A549 (cell line): ENCODE results near the gene ZSWIM3. TPM values are rescaled to one million over a fixed set of nuclear protein-coding genes. Genes with fewer than 3 reads are reported as not detected.

Source experiments
- ATAC-seq, 2 experiments: fragments of 200-7000 bp in 1 of 2; fragments of >200 bp in 1 of 2; cut with Nextera tagmentation in 1 of 2; cut with Tn5 transposase in 1 of 2; 3 replicates each; pipeline versions ENCODE4 v1.8.0 to v1.9.1; 2018 to 2020; ENCODE audit warnings: mild to moderate bottlenecking in 1 of 2, moderate library complexity in 1 of 2
- CTCF ChIA-PET: fragments of 300-600 bp; sonication (Branson Sonifier 250); formaldehyde crosslinking; extraction: SDS; loops from one replicate; lab custom pipeline; 2021; ENCODE audit warnings: antibody characterized with exemption, inconsistent platforms; lab: Yijun Ruan, JAX
- POLR2A ChIA-PET: fragments of 350-600 bp; formaldehyde crosslinking; extraction: SDS; loops from one replicate; lab custom pipeline; 2021; ENCODE audit warnings: antibody characterized with exemption, inconsistent platforms; lab: Yijun Ruan, JAX
- DNase-seq, 2 experiments: peaks; one replicate each; pipeline versions ENCODE4 v3.0.0 to v3.0.0-alpha.2; 2011 to 2016; ENCODE audit warnings: low read depth in 1 of 2, low spot score in 1 of 2
- FAIRE-seq: peaks from 2 replicates; lab custom pipeline; 2011; peaks lifted over from hg19 to GRCh38; lab: Jason Lieb, UNC
- H3K27ac ChIP-seq, 2 experiments: fragments of >200 bp; sonication (Bioruptor Twin); formaldehyde crosslinking; 3 replicates each; pipeline ENCODE4 v1.5.1; 2016 to 2017
- H3K4me1 ChIP-seq: fragments of >200 bp; sonication (Bioruptor Twin); formaldehyde crosslinking; 3 replicates; pipeline ENCODE4 v1.6.1; 2016
- H3K4me2 ChIP-seq: fragments of >200 bp; sonication (Bioruptor Twin); formaldehyde crosslinking; 3 replicates; pipeline ENCODE4 v1.6.1; 2016
- H3K4me3 ChIP-seq: fragments of >200 bp; sonication (Bioruptor Twin); formaldehyde crosslinking; 3 replicates; pipeline ENCODE4 v1.5.1; 2016
- H3K9me3 ChIP-seq: fragments of >200 bp; sonication (Bioruptor Twin); formaldehyde crosslinking; 3 replicates; pipeline ENCODE4 v1.6.1; 2016
- BCL3 ChIP-seq: fragments of >200 bp; sonication (Bioruptor Twin); formaldehyde crosslinking; IDR thresholded peaks from 3 replicates; pipeline ENCODE4 v1.6.1; 2016
- CBX8 ChIP-seq: fragments of 200-600 bp; sonication (generic); IDR thresholded peaks from 2 replicates; pipeline ENCODE4 v1.6.1; 2016
- CEBPB ChIP-seq, 2 experiments: fragments of >200 bp in 1 of 2; sonication (Bioruptor Twin) in 1 of 2; formaldehyde crosslinking in 1 of 2; IDR thresholded peaks; 2 replicates each; pipeline ENCODE4 v1.6.1; 2012 to 2016
- ESRRA ChIP-seq: fragments of 150-350 bp; IDR thresholded peaks from 2 replicates; pipeline ENCODE4 v1.6.1; 2014; ENCODE audit warnings: mild to moderate bottlenecking, low read length, borderline replicate concordance
- FOSB ChIP-seq: fragments of 250-450 bp; sonication (Bioruptor Pico); IDR thresholded peaks from 2 replicates; pipeline ENCODE4 v1.5.0; 2020; ENCODE audit warnings: mild to moderate bottlenecking, moderate library complexity
- HOXB13 ChIP-seq: fragments of 250-450 bp; sonication (Bioruptor Pico); IDR thresholded peaks from 2 replicates; pipeline ENCODE4 v1.5.0; 2020; ENCODE audit warnings: low read depth, mild to moderate bottlenecking, moderate library complexity
- MAFK ChIP-seq: fragments of 450-650 bp; IDR thresholded peaks from 2 replicates; pipeline ENCODE4 v1.6.1; 2014; ENCODE audit not compliant: partially characterized antibody
- MAZ ChIP-seq: fragments of 150-350 bp; IDR thresholded peaks from 2 replicates; pipeline ENCODE4 v1.6.1; 2014; ENCODE audit warnings: antibody characterized with exemption, low read depth, low read length, borderline replicate concordance
- NFE2L2 ChIP-seq: fragments of 150-350 bp; conservative IDR thresholded peaks from 2 replicates; pipeline ENCODE4 v1.6.1; 2014; ENCODE audit warnings: low read length
- RARB ChIP-seq: fragments of 250-450 bp; sonication (Bioruptor Pico); IDR thresholded peaks from 2 replicates; pipeline ENCODE4 v1.8.0; 2021; ENCODE audit warnings: mild to moderate bottlenecking, moderate library complexity
- RCOR1 ChIP-seq: fragments of 150-350 bp; IDR thresholded peaks from 2 replicates; pipeline ENCODE4 v1.6.1; 2014; ENCODE audit warnings: antibody characterized with exemption, low read length, low read depth
- REST ChIP-seq: fragments of 200-600 bp; sonication (generic); IDR thresholded peaks from 2 replicates; pipeline ENCODE4 v1.6.1; 2016; ENCODE audit warnings: antibody characterized with exemption, mild to moderate bottlenecking, moderate library complexity
- RNF2 ChIP-seq: fragments of 200-600 bp; sonication (generic); IDR thresholded peaks from 2 replicates; pipeline ENCODE4 v1.6.1; 2016; ENCODE audit warnings: low read depth, mild to moderate bottlenecking, antibody characterized with exemption, moderate library complexity, borderline replicate concordance
- SMC3 ChIP-seq: fragments of >200 bp; sonication (Bioruptor Twin); formaldehyde crosslinking; IDR thresholded peaks from 3 replicates; pipeline ENCODE4 v1.6.1; 2018; ENCODE audit warnings: inconsistent platforms
- TP53 ChIP-seq: fragments of 250-450 bp; sonication (Bioruptor Pico); IDR thresholded peaks from 2 replicates; pipeline ENCODE4 v1.5.0; 2021; ENCODE audit warnings: mild to moderate bottlenecking, moderate library complexity
- ZC3H11A ChIP-seq: fragments of 450-650 bp; IDR thresholded peaks from 2 replicates; pipeline ENCODE4 v1.6.1; 2014; ENCODE audit warnings: antibody characterized with exemption, mild to moderate bottlenecking
- ZFP36 ChIP-seq: fragments of 450-650 bp; IDR thresholded peaks from 2 replicates; pipeline ENCODE4 v1.6.1; 2014; ENCODE audit warnings: borderline replicate concordance; ENCODE audit not compliant: partially characterized antibody
- WGBS: methylation state at CpG from one replicate; pipeline ENCODE4 v1.1.6; 2017; ENCODE audit errors: missing lambda C conversion rate; 5-methylcytosine and 5-hydroxymethylcytosine counted together
- polyA plus RNA-seq, 4 experiments: library from polyadenylated mRNA; depleted of rRNA in 3 of 4; stranded (reverse); fragments of >200 nt; fragmentation: RNase III in 1 of 4; extraction: RNeasy Plus Mini Kit Qiagen cat#74134 plus additional on column Dnase treatment in 1 of 4; gene quantifications; 2 replicates in 3 of 4; 3 replicates in 1 of 4; pipeline ENCODE4 v1.2.3, GENCODE V29; 2011 to 2017
- TF ChIP-seq, protein P1 (sequence below): IDR thresholded peaks from 2 replicates; pipeline ENCODE4 v1.6.1; 2012
- TF ChIP-seq, protein P2 (sequence below): fragments of 250-450 bp; sonication (Bioruptor Pico); IDR thresholded peaks from 2 replicates; pipeline ENCODE4 v1.5.0; 2021; ENCODE audit warnings: mild to moderate bottlenecking, moderate library complexity, borderline replicate concordance

The ZSWIM3 gene
- polyA plus RNA-seq, 2 of the 4 experiments (the other 2 are of a cell fraction): 1.1 to 1.3 TPM

GRCh38 chr20:45850238-45850637 lies 7.2 kb upstream of the ZSWIM3 start:
- no peak for ATAC-seq
- Histone ChIP-seq H3K9me3 (no peaks in the 10 kb centered on the region), H3K27ac (no peak overlapping the region), H3K4me2 (no peak overlapping the region), H3K4me1 (no peaks in the 10 kb centered on the region), H3K4me3 (no peak overlapping the region)
- no peak for FAIRE-seq
- ChIA-PET CTCF (interaction anchor here (1.3 to 1.5 kb wide), 2 partner anchors 20 to 39 kb away, joined by 3 to 4 read pairs; no protein-coding TSS in a partner anchor), POLR2A (interaction anchor here (0.7 kb wide), 1 partner anchor 16 kb away, joined by 3 read pairs; the partner anchor contains the start of gene SNX21)
- no peak for TF ChIP-seq MAZ
- TF ChIP-seq BCL3: no peak
- TF ChIP-seq, protein P1, sequence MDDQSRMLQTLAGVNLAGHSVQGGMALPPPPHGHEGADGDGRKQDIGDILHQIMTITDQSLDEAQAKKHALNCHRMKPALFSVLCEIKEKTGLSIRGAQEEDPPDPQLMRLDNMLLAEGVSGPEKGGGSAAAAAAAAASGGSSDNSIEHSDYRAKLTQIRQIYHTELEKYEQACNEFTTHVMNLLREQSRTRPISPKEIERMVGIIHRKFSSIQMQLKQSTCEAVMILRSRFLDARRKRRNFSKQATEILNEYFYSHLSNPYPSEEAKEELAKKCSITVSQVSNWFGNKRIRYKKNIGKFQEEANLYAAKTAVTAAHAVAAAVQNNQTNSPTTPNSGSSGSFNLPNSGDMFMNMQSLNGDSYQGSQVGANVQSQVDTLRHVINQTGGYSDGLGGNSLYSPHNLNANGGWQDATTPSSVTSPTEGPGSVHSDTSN: no peak
- no peak for TF ChIP-seq RCOR1
- TF ChIP-seq CEBPB (IDR thresholded peaks at IDR 0.05): no peak
- TF ChIP-seq HOXB13 (CRISPR knock-in tag): no peak
- TF ChIP-seq, protein P2, sequence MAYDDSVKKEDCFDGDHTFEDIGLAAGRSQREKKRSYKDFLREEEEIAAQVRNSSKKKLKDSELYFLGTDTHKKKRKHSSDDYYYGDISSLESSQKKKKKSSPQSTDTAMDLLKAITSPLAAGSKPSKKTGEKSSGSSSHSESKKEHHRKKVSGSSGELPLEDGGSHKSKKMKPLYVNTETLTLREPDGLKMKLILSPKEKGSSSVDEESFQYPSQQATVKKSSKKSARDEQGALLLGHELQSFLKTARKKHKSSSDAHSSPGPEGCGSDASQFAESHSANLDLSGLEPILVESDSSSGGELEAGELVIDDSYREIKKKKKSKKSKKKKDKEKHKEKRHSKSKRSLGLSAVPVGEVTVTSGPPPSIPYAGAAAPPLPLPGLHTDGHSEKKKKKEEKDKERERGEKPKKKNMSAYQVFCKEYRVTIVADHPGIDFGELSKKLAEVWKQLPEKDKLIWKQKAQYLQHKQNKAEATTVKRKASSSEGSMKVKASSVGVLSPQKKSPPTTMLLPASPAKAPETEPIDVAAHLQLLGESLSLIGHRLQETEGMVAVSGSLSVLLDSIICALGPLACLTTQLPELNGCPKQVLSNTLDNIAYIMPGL (CRISPR knock-in tag): no peak
- no peak for TF ChIP-seq RNF2
- TF ChIP-seq NFE2L2: no peak
- TF ChIP-seq ZC3H11A: no peak
- TF ChIP-seq ZFP36: no peak
- TF ChIP-seq SMC3: no peak
- no peak for TF ChIP-seq CBX8
- TF ChIP-seq FOSB (CRISPR knock-in tag): no peak
- no peak for DNase-seq
- 94% methylated on average over 2 of the region's 2 CpGs for WGBS

GRCh38 chr20:45850926-45851325 lies 6.5 kb upstream of the ZSWIM3 start:
- Histone ChIP-seq H3K9me3 (no peaks in the 10 kb centered on the region), H3K4me3 (no peak overlapping the region), H3K4me2 (no peak overlapping the region), H3K4me1 (peaks cover 2% of the 10 kb centered on the region; the same call in 1 of the 3 replicates), H3K27ac (no peak overlapping the region)
- ChIA-PET CTCF (interaction anchor here (0.9 to 1.5 kb wide), 4 partner anchors 9 to 119 kb away, joined by 3 to 4 read pairs (median 3); no protein-coding TSS in a partner anchor), POLR2A (no interaction called here)
- TF ChIP-seq SMC3 (no peak), MAZ (no peak), RARB (no peak), TP53 (no peak), ESRRA (no peak), MAFK (no peak), CBX8 (no peak), REST (no peak)
- ATAC-seq (no peak), FAIRE-seq (no peak), DNase-seq (no peak)
- WGBS: 90% methylated on average over 1 of the region's 1 CpG
